Suppressor macrophage treated with lipopolysaccharide for 1 hour (primary cell): ENCODE data around the gene KMT5C.
A peak's percentile ranks its signal among the peaks of the same experiment; 100 is the strongest.

Source experiments
- DNase-seq, 3 donors: peaks; one replicate each; pipeline ENCODE4 v3.0.0-alpha.2; 2020 to 2022

The KMT5C gene

DNA sequence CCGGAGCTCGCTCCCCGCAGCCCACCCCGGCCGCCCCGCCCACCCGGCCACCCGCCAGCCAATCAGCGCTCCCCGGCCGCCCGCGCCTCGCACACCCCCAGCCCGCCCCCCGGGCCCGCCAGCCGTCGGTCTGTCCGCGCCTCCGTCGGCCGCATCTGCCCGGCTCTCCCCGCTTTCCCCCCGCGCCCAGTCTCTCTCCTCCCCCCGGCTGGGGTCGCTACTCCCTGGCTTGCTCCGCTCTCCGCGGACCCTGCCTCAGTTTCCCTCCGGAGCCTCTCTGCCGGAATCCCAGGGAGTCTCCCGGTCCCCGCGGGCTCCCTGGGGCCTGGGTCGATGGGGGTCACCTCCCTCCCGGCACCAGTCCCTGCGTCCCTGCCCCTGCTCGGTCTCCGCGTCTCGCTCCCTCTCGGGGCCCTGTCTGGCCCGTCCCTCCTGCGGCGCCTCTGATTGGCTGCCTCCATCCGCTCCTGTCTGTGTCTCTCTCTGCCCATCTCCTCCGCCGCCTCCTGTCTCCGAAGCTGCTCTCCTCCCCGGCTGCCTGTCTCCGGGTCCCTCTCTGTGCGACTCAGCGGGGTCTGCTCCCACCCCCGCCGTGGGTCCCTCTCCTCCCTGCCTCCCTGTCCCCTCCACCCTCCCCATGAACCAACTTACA lies 30.1 kb downstream of the KMT5C start:
- peak in 2 of 3 donors; percentile 11 to 40 for DNase-seq

DNA sequence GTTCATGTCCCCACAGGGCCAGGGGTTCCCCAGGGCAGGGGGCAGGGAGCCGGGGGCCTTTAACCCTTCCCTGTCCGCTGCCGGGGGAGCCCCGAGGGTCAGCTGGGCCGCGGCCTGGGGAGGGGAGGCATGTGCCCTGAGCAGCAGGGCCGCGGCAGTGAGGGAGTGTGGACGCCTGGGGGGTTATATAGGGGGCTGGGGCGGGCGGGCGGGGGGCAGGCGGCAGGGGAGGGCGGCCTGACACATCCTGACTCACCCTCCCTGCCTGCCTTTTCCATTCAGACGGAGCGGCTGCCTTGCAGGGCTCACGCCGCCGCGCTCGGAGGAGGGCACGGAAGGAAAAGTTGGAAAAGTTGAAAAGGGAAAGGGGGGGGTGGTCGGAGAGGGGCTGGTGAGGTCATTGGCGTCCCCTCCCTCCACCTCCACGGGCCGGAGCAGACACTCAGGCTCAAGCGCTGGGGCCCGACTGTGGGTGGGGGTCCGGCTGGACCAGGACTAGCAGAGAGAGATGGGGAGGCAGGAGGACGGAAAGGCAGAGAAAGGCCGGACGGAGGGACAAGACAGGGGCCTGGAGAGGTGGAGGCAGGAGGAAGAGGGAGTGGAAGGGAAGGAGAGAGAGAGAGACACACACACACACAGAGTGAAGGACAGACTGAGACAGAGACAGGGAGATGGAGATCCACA lies 30.8 kb downstream of the KMT5C start, which contains the start of gene IL11:
Gene IL11 (minus strand): TSS at position 159 of the 684 bp plus-strand sequence. CDS start 153 bp downstream, at position 6.
- no peak for DNase-seq

DNA sequence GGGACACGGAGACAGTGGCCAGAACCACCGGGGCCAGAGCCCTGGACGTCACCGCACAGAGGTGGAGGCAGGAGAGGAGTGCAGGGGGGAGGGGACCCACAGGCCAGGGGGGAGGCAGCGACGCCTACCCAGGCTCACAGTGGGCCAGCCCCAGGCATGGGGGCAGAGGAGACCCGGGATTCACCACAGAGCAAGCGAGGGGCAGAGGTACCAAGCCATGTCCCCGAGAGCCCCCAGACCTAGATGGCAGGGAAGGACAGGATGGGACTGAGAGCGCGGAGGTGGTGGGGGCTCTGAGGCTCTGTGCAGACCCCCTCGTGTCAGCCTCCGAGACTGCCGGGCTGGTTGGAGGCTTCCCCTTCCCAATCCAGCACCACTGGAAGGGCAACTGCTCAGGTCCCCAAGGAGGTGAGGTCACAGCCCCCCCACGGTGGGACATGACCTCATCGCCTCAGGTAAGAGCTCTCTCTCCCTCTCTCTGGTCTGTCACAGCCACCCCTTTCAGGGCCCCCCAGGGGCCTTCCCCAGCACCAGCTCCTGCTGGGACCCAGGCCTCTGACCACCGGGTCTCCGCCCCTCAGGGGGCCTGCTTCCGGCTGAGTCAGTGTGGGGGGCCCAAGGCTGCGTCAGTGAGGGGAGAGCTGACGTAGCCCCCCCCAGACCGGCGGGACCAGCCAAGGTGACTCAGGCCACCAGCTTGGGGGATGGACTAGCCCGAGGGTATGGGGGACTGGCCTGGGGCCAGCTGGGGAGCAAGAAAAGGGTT lies 32.8 kb downstream of the KMT5C start:
- no peak for DNase-seq

DNA sequence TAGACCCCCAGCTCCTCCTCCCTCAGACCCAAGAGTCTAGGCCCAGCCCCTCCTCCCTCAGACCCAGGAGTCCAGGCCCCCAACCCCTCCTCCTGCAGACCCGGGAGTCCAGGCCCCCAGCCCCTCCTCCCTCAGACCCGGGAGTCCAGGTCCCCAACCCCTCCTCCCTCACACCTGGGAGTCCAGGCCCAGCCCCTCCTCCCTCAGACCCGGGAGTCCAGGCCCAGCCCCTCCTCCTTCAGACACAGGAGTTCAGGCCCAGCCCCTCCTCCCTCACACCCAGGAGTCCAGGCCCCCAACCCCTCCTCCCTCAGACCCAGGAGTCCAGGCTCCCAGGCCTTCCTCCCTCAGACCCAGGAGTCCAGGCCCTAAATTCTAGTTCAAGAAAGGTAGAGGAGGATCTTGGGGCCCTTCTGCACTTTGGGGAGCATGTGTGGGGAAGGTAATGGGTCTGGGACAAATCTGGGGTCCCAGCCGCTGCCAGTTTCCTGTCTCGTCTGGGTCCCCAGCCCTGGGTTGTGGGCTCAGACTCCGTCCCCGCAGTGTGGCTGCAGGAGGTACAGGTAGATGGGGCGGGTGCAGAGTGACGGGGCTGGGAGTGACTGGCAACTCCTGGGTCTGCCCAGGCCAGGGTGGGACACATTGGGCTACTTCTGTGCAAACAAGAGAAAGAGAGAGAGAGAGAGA lies 33.8 kb downstream of the KMT5C start:
- DNase-seq: no peak

DNA sequence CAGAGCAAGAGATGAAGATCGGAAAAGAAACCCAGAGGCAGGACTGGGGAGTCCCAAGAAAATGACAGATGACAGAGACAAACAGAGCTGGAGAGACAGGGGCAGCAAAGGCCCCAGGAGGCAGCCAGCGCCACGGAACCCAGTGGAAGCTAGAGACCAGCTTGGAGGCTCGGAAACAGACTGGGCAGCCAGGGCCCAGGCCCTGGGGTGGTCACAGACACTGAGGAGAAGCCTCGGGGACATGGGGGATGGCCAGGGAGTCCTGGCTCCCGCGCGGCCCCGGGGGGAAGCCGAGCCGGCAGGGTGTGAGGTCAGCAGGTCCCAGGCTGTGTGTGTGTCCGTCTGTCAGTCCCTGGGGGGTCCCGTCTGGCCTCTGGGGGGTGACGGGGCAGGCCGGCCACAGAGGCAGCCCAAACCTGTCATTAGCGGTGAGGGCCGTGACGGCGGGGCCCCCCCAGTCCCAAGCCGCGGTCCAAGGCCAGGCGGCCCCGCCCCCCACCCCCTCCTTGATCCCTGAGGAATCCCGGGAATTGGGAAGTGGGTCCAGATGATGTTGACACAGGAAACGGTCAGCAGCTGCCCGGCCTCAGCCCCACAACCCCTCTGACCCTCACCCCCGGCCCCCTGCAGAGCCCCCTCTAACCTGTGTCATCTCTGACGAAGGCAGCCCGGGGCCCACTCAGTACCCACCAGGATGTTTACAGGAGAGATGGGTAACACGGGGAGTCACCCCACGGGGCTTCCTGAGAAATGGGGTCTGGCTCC lies 34.5 kb downstream of the KMT5C start:
- DNase-seq: no peak

DNA sequence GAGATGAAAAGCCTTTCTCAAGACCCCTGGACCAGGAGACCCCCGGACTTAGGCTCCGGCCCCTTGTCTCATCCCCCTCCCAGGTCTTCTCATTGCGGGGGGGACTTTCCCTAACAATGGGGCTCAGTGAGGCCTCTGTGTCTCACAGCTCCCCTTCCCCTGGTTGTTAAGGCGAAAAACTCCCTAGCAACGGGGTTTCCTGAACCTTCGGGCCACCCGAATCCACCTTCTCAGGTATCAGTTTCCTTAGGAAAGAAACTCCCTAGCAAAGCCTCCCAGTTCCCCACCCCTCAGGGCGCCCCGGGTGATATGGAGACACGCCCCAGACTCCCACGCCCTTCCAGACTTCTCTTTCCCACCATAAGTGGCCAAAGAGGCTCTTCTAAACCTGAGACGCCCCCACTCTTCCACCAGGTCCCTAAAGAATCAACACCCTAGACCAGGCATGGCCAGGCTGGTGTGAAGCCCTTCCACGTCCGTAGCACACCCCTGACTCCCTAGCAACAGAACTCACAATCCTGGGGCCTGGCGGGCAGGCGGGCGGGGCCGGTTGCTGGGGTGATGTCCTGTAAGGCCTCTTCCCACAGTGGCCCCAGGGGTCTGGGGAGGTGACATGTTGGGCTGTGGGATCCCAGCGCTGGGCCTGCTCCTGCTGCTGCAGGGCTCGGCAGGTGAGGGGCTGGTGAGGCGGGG lies 36.7 kb downstream of the KMT5C start, which contains the start of gene TMEM190:
Gene TMEM190 (plus strand): TSS at position 586 of the 693 bp plus-strand sequence. CDS start 28 bp downstream, at position 614.
- DNase-seq: no peak

DNA sequence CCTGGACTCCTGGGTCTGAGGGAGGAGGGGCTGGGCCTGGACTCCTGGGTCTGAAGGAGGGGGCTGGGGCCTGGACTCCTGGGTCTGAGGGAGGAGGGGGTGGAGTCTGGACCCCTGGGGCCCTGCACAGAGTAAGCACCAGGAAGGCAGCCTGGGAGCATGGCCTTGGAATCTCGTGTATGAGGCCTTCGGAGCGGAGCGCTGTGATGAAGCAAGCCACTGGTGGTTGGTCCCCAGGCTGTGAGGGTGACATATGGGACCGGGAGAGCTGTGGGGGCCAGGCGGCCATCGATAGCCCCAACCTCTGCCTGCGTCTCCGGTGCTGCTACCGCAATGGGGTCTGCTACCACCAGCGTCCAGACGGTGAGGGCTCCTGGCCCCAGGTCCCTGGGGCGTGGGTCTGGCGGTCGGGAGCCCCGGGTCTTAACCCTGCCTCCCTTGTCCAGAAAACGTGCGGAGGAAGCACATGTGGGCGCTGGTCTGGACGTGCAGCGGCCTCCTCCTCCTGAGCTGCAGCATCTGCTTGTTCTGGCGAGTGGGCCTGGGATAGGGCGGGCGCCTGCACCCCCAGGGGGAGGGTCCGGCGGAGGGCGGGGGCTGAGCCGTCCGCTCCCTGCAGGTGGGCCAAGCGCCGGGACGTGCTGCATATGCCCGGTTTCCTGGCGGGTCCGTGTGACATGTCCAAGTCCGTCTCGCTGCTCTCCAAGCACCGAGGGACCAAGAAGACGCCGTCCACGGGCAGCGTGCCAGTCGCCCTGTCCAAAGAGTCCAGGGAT lies 37.9 kb downstream of the KMT5C start:
- DNase-seq: no peak

DNA sequence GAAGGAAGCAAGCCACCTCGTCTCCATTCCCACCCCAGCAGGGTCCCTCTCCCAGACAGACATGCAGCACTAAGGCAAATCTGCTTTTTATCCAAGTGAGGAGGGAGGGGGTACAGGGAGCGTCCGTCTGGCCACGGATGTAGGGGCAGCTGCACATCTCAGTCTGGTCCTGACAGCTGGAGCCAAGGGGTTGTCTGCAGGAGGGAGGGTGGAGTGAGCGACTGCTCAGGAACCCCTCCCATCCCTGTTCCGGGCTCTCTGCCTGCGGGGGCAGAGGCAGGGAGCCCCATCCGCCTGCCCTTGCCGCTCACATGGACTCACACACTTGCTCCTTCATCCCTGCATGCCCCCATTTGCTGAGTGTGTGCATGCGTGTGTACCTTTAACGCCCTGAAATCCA lies 39.5 kb downstream of the KMT5C start:
- DNase-seq: no peak

DNA sequence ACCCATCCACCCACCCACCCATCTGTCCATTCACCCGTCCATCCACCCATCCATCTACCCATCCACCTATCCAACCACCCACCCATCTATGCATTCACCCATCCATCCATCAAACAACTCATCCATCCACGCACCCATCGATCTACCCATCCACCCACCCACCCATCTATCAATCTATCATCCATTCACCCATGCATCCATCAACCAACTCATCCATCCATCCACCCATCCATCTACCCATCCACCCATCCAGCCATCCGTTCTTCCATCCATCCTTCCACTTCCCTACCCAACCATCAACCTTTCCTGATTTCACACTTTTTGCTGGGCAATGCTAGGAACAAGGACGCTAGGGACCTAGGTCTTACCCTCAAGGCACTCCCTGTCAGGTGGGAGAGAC lies 42.3 kb downstream of the KMT5C start:
- DNase-seq: no peak

DNA sequence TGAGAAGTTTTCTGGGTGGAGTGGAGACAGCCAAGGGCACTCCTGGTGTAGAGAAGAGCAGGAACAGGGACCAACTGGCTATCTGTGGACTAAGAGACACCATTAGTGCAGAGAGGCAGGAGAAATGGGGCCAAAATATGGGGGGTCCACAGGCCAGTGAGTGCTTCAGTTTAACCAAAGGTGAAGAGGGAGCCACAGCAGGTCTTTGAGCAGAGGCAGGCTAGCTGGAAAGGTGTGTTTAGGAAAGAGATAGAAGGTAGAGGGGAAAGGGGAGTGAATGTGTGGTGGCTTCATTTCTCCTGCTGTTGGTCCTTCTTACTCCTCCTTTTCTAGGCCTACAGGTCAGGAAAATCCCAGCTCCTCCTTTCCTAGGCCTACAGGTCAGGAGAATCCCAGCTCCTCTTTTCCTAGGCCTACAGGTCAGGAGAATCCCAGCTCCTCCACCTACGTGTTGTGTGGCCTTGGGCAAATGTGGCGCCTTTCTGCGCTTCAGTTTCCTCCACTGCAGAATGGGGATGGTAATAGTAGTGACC lies 42.9 kb downstream of the KMT5C start:
- DNase-seq: no peak

DNA sequence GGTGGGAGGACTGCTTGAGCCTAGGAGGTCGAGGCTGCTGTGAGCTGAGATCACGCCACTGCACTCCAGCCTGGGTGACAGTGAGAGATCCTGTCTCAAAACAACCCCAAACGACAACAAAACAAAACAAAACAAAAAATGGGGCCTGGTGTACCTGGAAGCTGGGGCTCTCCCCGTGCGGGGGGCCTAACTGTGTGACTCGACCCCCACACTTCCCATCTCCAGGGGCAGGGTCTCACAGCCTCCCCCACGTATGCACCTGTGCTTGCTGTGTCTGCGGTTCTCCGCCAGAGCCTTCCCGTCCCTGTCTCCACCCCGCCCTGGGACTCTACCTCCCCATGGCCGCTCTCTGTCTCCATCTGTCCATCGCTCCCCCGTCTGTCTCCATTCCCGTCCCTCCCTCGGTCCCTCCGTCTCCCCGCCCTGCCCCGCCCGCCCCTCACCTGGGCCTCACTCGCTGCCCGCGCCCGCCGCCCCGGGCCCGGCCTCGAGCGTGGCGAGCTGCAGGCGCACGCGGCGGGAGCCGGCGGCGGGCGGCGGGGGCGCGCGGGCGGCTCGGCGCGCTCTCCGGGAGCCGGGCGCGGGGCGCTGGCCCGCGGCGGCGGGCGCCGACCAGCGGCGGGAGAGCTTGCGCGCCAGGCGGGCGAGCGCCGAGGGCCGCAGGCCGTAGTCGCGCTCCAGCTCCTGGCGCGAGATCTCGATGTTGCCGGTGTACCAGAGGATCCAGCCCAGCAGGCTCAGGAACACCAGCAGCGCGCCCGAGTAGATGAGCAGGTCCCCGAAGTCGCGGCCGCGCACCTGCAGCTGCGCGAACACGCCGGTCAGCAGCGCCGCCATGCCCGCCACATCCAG lies 43.8 kb downstream of the KMT5C start:
- DNase-seq: peak; percentile 69 to 90 (median 81)

DNA sequence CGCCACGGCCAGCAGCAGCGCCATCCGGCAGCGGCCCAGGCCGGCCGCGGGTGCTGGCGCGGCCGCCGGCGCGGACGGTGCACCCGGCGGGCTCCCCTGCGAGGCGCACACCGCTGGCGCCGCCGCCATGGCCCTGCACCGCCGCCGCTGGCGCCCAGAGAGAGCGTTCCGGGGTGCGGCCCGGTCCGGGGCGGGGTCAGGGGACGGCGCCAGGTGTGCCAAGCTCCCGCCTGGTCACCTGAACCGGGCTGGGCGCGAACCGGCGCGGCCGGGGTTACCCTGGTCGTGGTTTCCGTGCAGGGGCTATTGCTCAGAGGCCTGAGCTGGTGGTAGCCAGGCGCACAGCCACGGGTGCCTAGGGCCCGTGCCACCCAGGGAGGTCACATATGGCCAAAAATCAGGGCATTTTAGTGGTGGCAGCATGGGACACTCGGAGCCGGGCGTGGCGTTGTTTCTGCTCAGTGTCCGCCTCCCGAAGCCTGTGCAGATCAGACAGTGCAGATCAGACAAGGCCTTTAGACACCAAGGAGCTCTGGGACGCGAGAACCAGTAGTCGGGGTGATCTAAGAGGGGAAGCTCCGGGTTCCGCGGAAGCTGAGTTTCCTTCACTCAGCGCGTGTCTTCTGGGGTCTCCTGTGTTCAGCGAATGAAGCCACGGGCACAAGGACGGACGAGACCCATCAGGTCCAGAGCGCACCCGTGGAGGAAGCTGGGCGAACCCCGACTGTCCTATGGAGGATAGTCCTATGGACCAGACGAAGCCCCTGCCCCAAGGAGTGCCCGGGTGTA lies 44.6 kb downstream of the KMT5C start, which contains the start of gene TMEM238:
Gene TMEM238 (minus strand): TSS at position 162 of the 789 bp plus-strand sequence. CDS start 33 bp downstream, at position 129.
- DNase-seq: peak; percentile 47 to 52 (median 49)

DNA sequence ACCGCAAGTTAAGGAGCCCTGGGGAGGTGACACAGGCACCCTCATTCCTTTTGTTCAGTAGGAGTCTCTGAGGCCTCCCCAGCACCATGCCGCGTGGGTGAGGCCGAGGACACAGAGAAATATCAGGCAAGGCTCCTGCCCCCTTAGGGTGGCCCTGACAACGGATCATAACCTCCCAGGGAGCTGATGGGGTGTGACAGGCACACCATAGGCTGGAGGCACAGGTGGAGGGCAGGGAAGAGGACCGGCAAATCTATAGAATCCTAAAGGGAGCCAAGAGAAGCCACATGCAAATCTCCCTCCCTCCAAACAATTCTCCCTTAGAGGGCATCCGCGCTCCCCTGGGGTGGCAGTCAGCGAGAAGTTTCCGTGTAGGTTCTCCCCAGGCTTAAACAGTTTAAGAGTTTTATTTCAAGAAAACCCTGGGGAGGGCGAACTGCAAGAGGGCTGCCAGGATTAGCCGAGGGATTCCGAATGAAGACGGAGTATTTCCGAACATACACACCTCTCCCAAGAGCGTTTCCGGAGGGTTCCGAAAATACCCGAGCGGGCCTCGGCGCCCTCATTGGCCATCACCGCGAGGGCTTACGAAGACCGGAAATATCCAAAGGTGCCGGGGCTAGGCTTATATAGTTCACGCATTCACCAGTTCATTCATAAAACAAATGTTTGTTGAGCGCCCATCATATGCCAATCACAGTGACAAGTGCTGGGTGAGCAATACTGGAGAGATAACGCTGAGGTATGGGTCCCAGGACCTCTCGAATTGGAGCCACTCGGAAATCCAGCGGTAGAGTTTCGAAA lies 45.4 kb downstream of the KMT5C start:
- peak; percentile 94 to 95 (median 94) for DNase-seq

DNA sequence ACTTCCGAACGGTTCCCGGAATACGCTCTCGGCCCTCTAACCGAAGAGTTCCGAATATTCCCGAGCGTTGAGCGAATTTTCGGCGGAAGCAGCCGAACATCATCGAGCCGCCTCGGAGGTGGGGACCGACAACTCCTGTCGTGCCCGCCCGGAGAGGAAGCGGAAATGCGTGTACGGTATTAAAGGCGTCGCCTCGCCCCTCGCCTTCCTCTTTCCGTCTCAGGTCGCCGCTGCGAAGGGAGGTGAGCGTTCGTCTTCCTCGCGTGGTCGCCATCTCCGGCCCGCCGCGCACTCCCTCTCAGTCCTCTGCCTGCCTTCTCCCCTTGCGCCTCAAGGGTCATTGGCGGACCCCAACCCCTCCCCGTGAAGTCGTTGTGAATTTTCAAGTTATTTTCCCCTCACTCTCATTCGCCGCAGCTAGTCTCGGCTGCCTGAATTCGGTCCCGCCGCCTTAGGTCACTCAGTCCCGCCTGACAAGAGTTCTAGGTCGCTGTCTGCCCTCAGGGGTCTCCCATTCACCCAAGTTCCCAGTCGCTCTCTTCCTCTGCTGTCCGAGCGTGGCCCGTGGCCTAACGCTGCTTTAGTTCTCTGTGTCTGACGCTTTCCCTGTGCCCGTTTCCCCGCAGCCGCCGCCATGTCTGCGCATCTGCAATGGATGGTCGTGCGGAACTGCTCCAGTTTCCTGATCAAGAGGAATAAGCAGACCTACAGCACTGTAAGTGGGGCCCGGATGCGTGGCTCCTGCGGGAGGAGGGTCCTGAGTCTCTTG lies 46.2 kb downstream of the KMT5C start, which contains the start of gene RPL28:
Gene RPL28 (plus strand): TSS at position 209 of the 769 bp plus-strand sequence. CDS start 426 bp downstream, at position 635.
- DNase-seq: peak; percentile 98 to 100 (median 100)

DNA sequence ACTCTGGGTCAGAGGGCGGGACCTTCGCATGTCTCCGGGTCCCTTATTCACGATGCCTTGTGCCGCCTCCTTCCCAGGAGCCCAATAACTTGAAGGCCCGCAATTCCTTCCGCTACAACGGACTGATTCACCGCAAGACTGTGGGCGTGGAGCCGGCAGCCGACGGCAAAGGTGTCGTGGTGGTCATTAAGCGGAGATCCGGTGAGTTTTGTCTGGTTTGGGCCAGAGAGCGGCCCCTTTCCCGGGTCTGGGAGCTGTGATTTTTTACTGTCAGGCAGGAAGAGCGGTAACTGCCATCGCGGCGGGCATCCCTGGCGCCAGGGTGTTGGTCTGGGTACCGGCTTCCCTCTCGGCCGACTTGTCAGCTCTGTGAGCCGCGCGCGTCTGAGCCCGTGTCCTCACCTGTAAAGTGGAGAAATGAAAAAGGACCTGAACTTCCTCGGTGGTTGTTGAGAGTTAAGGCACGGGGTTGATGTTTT lies 46.9 kb downstream of the KMT5C start:
- DNase-seq: peak in 2 of 3 donors; percentile 32 to 56
